Amniotic stem cell (primary cell): ENCODE data around the gene EML2.
"Not testable (repeated sequence)": the region's sequence is repeated elsewhere in the genome, so short reads cannot be mapped to it uniquely, and the experiment has no call there.

Experiments
- DNase-seq: peaks from one replicate; lab custom pipeline; 2025; lab: John Stamatoyannopoulos, UW

Gene EML2

GRCh38 chr19:45653634-45654033 lies 14.4 kb upstream of the EML2 start:
- no peak for DNase-seq

GRCh38 chr19:45650722-45651121 lies 11.5 kb upstream of the EML2 start:
- DNase-seq = no peak

GRCh38 chr19:45646345-45646698 lies 7.1 kb upstream of the EML2 start:
- DNase-seq = no peak

- DNase-seq = peak; percentile 71
These were observed 6.6 kb upstream of the EML2 start for GRCh38 chr19:45645631-45646344.

GRCh38 chr19:45645068-45645630 lies 6.0 kb upstream of the EML2 start:
- no peak for DNase-seq

GRCh38 chr19:45643927-45644771 lies 5.0 kb upstream of the EML2 start:
- DNase-seq = no peak

- DNase-seq = no peak
These were observed 4.1 kb upstream of the EML2 start for GRCh38 chr19:45643024-45643926.

- peak; percentile 18 for DNase-seq
These were observed 2.3 kb upstream of the EML2 start for GRCh38 chr19:45641274-45642105.

- no peak for DNase-seq
These were observed 1.7 kb upstream of the EML2 start for GRCh38 chr19:45640849-45641273.

- no peak for DNase-seq
These were observed 1.1 kb downstream of the EML2 start for GRCh38 chr19:45637890-45638667.

GRCh38 chr19:45636902-45637301 lies 2.3 kb downstream of the EML2 start:
- no peak for DNase-seq

GRCh38 chr19:45636275-45636674 lies 2.9 kb downstream of the EML2 start:
- no peak for DNase-seq

GRCh38 chr19:45632468-45633196 lies 6.6 kb downstream of the EML2 start:
- DNase-seq = peak; percentile 73

GRCh38 chr19:45630463-45630862 lies 8.7 kb downstream of the EML2 start:
- peak; percentile 82 for DNase-seq

GRCh38 chr19:45629704-45630103 lies 9.5 kb downstream of the EML2 start:
- no peak for DNase-seq

- DNase-seq = not testable (repeated sequence)
These were observed 11.0 kb downstream of the EML2 start for GRCh38 chr19:45628219-45628618.

GRCh38 chr19:45623984-45624383 lies 15.2 kb downstream of the EML2 start:
- DNase-seq = no peak

GRCh38 chr19:45621976-45622503 lies 17.2 kb downstream of the EML2 start:
- DNase-seq = no peak

GRCh38 chr19:45621389-45621788 lies 17.8 kb downstream of the EML2 start:
- no peak for DNase-seq

- DNase-seq = no peak
These were observed 22.5 kb downstream of the EML2 start for GRCh38 chr19:45616704-45617017.
